Hepatocyte (in vitro differentiated cells): Measurements from ENCODE around the gene ACD. TPM values are rescaled to one million over a fixed set of nuclear protein-coding genes. Genes with fewer than 3 reads are reported as not detected.

ENCODE experiments used
- DNase-seq: peaks from one replicate; pipeline ENCODE4 v3.0.0-alpha.2; 2016; ENCODE audit warnings: low spot score
- H2AFZ ChIP-seq: fragments of 200-600 bp; sonication (generic); 2 replicates; pipeline ENCODE4 v1.6.0; 2016; ENCODE audit warnings: antibody characterized with exemption, mild to moderate bottlenecking
- H3K27ac ChIP-seq: fragments of 200-600 bp; sonication (generic); 2 replicates; pipeline ENCODE4 v1.5.1; 2016; ENCODE audit warnings: mild to moderate bottlenecking
- H3K27me3 ChIP-seq: fragments of 200-600 bp; sonication (generic); 2 replicates; pipeline ENCODE4 v1.6.1; 2016
- H3K36me3 ChIP-seq: fragments of 200-600 bp; sonication (generic); replicated peaks from 2 replicates; pipeline ENCODE4 v1.5.1; 2016; ENCODE audit warnings: low read depth; ENCODE audit not compliant: insufficient read depth
- H3K4me1 ChIP-seq: fragments of 200-600 bp; sonication (generic); 2 replicates; pipeline ENCODE4 v1.5.1; 2016; ENCODE audit warnings: mild to moderate bottlenecking, moderate library complexity; ENCODE audit not compliant: insufficient read depth
- H3K4me2 ChIP-seq: fragments of 200-600 bp; sonication (generic); 2 replicates; pipeline ENCODE4 v1.6.0; 2016
- H3K4me3 ChIP-seq: fragments of 200-600 bp; sonication (generic); 2 replicates; pipeline ENCODE4 v1.5.1; 2016; ENCODE audit warnings: mild to moderate bottlenecking
- H3K79me2 ChIP-seq: fragments of 200-600 bp; sonication (generic); 2 replicates; pipeline ENCODE4 v1.6.0; 2017; ENCODE audit warnings: mild to moderate bottlenecking
- H3K9me2 ChIP-seq: fragments of 200-600 bp; sonication (generic); replicated peaks from 2 replicates; pipeline ENCODE4 v1.6.0; 2017; ENCODE audit warnings: mild to moderate bottlenecking; ENCODE audit not compliant: insufficient read depth
- H3K9me3 ChIP-seq: fragments of 200-600 bp; sonication (generic); 2 replicates; pipeline ENCODE4 v1.5.1; 2016; ENCODE audit warnings: low read depth, mild to moderate bottlenecking
- H4K20me1 ChIP-seq: fragments of 200-600 bp; sonication (generic); 2 replicates; pipeline ENCODE4 v1.6.0; 2016; ENCODE audit warnings: mild to moderate bottlenecking; ENCODE audit not compliant: insufficient read depth, poor library complexity, severe bottlenecking
- EZH2 ChIP-seq: fragments of 200-600 bp; sonication (generic); IDR thresholded peaks from 2 replicates; pipeline ENCODE4 v1.6.1; 2016; ENCODE audit warnings: antibody characterized with exemption, mild to moderate bottlenecking, borderline replicate concordance
- EZH2phosphoT487 ChIP-seq: fragments of 200-600 bp; sonication (generic); IDR thresholded peaks from one replicate; pipeline ENCODE4 v1.6.1; 2018; ENCODE audit warnings: antibody characterized with exemption, mild to moderate bottlenecking, low read depth, moderate library complexity; ENCODE audit not compliant: unreplicated experiment, severe bottlenecking
- WGBS: methylation state at CpG from one replicate; pipeline ENCODE4 v1.1.6; 2016; ENCODE audit warnings: low lambda C conversion rate; ENCODE audit errors: missing lambda C conversion rate; 5-methylcytosine and 5-hydroxymethylcytosine counted together
- polyA plus RNA-seq: library from polyadenylated mRNA; unstranded; fragments of >200 nt; fragmentation: Nextera tagmentation; extraction: Ambion mirVana; gene quantifications from 2 replicates; pipeline ENCODE4 v1.2.1, GENCODE V29; 2016
- total RNA-seq: library from RNA; depleted of rRNA; stranded (reverse); fragments of >200 nt; gene quantifications from 2 replicates; pipeline ENCODE4 v1.2.3, GENCODE V29; 2014
- TF ChIP-seq, protein P1 (sequence below): fragments of 200-600 bp; sonication (generic); IDR thresholded peaks from 2 replicates; pipeline ENCODE4 v1.5.1; 2016; ENCODE audit warnings: antibody characterized with exemption, mild to moderate bottlenecking; ENCODE audit not compliant: poor library complexity

Gene ACD
- total and polyA plus RNA-seq, 2 experiments from 2014 or later, result 18.5 to 26.3 TPM

DNA sequence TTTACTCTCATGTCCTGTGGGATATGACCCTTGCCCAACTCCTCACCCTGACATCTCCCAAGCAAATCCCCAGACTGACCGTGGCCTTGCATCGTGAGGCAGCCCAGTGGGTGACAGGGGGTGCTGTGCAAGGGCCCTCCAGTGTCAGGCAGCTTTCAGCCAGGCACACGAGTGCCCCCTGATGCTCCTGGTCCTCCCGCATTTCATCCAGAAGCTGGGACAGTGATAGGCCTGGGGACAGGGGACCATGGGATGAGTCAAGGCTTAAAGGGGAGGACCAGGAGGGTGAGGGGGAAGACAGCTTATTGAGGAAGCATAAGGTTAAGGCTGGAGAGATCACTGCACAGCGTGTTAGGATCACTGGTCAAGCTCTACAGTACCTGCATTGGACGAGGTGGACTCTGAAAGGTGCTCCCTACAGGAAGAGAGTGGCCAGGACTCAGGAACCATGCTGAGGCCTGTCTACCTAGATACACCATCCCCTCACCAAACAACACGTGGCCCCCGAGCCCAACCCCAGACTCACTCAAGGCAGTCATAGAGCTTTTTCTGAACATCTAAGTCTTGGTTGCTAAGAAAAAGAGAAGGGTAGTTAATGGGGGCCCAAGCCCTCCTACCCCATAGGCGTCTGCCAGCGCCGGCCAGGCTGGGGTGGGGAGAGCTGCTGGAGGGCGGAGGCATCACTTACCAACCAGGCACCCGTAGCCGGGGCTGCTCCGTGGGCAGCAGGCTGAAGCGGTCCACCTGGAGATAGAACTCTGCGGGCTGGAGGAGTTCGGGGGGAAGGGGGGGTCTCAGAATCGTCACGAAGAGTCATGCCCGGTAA lies 998 bp downstream of the ACD start:
- peak overlapping the region; percentile 74 for H3K4me3 ChIP-seq
- H3K4me1 ChIP-seq, result peaks cover 4% of the 10 kb centered on the region
- TF ChIP-seq, protein P1, sequence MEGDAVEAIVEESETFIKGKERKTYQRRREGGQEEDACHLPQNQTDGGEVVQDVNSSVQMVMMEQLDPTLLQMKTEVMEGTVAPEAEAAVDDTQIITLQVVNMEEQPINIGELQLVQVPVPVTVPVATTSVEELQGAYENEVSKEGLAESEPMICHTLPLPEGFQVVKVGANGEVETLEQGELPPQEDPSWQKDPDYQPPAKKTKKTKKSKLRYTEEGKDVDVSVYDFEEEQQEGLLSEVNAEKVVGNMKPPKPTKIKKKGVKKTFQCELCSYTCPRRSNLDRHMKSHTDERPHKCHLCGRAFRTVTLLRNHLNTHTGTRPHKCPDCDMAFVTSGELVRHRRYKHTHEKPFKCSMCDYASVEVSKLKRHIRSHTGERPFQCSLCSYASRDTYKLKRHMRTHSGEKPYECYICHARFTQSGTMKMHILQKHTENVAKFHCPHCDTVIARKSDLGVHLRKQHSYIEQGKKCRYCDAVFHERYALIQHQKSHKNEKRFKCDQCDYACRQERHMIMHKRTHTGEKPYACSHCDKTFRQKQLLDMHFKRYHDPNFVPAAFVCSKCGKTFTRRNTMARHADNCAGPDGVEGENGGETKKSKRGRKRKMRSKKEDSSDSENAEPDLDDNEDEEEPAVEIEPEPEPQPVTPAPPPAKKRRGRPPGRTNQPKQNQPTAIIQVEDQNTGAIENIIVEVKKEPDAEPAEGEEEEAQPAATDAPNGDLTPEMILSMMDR, result no peak
- TF ChIP-seq EZH2 (no peak), EZH2phosphoT487 (no peak)
- no peaks in the 10 kb centered on the region for H3K9me3 ChIP-seq
- H2AFZ ChIP-seq, result peak overlapping the region; percentile 63
- H3K36me3 ChIP-seq, result no peaks in the 10 kb centered on the region
- H3K27me3 ChIP-seq, result peaks cover 10% of the 10 kb centered on the region
- H3K9me2 ChIP-seq, result no peaks in the 10 kb centered on the region
- H4K20me1 ChIP-seq, result no peaks in the 10 kb centered on the region
- H3K27ac ChIP-seq, result peak overlapping the region; percentile 90
- H3K79me2 ChIP-seq, result peaks cover 7% of the 10 kb centered on the region
- WGBS, result 52% methylated on average over 18 of the region's 21 CpGs
- H3K4me2 ChIP-seq, result peak overlapping the region; percentile 86
- DNase-seq, result no peak

DNA sequence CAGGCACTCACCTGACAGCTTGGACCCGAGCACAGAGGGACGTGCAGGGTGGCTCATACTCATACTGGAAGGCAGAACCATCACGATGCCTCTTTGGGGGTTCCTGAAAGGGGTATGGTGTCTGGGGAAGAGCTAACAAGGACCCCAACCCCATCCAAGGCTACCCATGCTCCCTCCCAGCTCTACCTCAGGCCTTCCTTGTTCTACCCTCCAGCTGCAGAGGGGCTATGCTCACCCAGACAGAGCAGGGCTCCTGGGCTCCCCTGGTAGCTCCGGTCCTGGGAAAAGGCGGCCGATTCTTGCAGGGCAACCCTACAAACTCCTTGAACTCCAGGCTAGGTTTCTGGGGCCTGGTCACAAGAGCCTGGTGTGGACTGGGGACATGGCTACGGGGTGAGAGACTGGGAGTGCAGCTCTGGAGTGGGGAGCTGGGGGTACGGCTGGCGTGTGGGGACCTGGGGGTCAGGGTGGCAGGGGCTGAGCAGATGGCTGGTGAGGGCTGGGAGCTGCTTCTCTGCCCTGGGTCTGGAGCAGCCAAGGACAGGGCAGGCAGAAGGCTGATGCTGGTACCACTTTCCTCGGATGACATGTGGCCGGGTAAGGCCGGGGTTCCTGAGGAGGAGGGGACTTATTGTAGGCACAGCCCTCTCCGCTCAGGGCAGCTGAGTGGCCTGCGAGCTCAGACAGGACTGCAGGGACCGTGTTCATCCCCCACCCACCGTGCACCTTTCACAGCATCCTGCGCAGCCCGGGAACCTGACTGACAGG lies 2.1 kb downstream of the ACD start:
- Histone ChIP-seq H2AFZ (no peak overlapping the region), H3K9me2 (no peaks in the 10 kb centered on the region), H3K27ac (no peak overlapping the region), H3K4me3 (no peak overlapping the region), H3K79me2 (peaks cover 7% of the 10 kb centered on the region), H3K36me3 (no peaks in the 10 kb centered on the region), H3K9me3 (no peaks in the 10 kb centered on the region), H3K4me1 (peaks cover 11% of the 10 kb centered on the region), H4K20me1 (no peaks in the 10 kb centered on the region), H3K4me2 (no peak overlapping the region), H3K27me3 (peaks cover 20% of the 10 kb centered on the region)
- WGBS, result 99% methylated on average over 18 of the region's 18 CpGs
- DNase-seq, result no peak
- TF ChIP-seq EZH2phosphoT487, result no peak
- TF ChIP-seq, protein P1, result no peak
- TF ChIP-seq EZH2, result no peak

DNA sequence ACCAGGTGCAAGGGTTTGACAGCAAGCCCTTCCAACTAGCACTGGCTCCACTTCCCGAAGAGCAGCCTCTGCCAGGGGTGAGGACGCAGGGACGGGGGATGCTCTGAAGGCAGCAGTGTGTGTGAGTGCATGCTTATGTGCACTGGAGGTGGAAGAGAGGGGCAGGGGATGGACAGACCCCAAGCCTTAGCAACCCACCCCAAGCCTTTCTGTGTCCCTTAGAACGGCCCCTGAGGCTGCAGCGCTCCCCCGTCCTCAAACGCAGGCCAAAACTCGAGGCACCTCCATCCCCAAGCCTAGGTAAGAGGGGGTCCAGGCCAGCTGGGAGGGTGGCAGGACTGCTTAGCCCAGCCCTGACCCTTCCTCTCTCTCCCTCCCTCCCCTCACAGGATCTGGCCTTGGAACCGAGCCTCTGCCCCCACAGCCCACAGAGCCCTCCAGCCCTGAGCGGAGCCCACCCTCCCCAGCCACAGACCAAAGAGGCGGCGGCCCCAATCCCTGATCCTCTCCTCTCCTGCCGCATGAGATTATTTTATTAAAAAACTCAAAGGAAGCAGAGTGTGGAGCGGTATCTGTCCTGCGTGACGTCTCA lies 2.9 kb downstream of the ACD start:
- Histone ChIP-seq H2AFZ (no peak overlapping the region), H4K20me1 (no peaks in the 10 kb centered on the region), H3K9me2 (no peaks in the 10 kb centered on the region), H3K79me2 (peaks cover 7% of the 10 kb centered on the region), H3K27ac (no peak overlapping the region), H3K4me3 (no peak overlapping the region), H3K4me2 (no peak overlapping the region), H3K9me3 (no peaks in the 10 kb centered on the region), H3K36me3 (no peaks in the 10 kb centered on the region), H3K4me1 (peaks cover 11% of the 10 kb centered on the region), H3K27me3 (peaks cover 23% of the 10 kb centered on the region)
- TF ChIP-seq EZH2phosphoT487, result no peak
- TF ChIP-seq, protein P1, result no peak
- no peak for TF ChIP-seq EZH2
- DNase-seq, result no peak
- WGBS, result 97% methylated on average over 16 of the region's 16 CpGs
